Activated gamma-delta T cell treated with Interleukin-2 at 50 U/mL for 16 hours (primary cell): Measurements from ENCODE around the gene SLC6A7.
"Not testable (repeated sequence)": the region's sequence is repeated elsewhere in the genome, so short reads cannot be mapped to it uniquely, and the experiment has no call there.

Experiments
- DNase-seq: peaks from one replicate; pipeline ENCODE4 v3.0.0-alpha.2; 2020

The SLC6A7 gene

DNA sequence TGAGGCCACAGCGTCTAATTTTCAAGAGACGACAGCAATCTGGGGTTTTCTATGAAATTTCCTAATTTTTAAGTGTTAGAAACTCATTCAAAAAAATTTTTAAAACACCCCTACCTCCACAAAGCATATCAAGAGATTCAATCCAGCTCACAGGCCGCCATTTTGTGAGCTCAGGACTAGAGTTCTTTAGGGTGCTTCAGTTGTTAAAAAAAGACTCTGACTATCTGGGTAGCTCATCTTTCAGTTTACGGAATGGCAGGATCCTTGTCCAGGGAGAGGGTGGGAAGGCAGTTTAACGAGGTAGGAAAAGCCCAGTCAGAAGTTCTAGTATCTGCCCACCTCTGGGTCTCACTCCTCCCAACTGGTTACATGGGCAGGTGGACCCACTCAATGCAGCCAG, 56.6 kb downstream of the SLC6A7 start:
- no peak for DNase-seq

DNA sequence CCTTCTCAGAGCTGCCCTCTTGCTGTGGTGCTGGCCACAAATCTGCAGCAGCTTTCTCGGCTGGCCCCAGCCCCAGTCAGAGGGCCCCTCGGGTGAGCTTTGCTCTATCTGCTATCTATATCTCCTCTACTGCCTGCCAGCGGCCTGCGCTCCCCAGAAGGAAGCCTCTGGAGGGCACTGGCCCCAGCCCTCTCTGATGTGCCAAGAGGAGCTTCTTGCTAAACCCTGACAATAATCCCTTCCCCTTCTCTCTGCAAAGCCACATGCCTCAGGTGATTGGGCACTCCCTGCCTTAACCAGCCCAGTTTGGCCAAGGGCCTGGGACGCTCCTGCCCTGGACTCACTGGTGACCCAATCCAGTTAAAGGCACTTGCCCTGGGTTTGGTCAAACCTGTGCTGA, 57.0 kb downstream of the SLC6A7 start:
- no peak for DNase-seq

DNA sequence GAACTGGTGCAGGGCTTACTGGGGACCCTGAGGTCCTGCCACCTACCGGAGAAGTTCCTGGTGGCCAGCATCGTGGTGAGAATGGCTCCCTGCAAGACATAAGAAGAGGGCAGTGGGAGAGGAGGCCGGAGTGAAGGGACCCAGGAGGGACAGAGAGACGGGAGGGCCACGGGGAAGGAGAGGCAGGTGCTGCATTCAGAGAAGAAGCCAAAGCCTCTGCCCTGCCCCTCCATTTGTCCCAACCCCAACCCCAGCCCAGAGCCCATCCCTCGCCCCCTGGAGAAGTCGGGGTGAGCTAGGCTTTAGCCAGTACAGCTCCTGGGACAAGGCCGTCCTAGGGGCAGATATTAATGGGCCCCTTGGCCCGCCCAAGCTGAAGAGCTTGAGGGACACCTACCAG, 57.9 kb downstream of the SLC6A7 start:
- no peak for DNase-seq

DNA sequence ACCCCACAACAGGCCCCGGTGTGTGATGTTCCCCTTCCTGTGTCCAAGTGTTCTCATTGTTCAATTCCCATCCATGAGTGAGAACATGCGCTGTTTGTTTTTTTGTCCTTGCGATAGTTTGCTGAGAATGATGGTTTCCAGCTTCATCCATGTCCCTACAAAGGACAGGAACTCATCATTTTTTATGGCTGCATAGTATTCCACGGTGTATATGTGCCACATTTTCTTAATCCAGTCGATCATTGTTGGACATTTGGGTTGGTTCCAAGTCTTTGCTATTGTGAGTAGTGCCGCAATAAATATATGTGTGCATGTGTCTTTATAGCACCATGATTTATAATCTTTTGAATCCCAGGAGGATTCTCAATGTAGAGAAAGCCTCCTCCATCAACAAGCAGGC, 58.6 kb downstream of the SLC6A7 start:
- DNase-seq, result not testable (repeated sequence)

DNA sequence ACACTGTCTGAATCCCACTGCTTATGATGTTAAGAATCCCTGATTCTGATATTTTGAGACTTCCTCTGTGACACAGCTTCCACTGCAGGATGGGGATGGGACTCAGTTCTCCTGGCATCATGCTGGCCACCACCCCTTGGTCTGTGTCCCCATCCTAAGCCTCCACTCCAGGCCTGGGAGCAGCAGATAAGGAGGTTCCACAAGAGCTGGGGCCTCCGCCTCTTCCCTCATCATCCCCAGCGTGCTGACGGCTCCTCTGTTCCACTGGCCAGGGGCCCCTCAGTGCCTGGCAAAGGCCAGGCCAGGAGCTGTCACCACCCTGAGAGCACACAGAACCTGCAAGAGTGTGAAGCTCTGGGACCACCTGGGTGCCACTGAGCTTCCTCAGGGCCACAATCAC, 59.1 kb downstream of the SLC6A7 start:
- no peak for DNase-seq

DNA sequence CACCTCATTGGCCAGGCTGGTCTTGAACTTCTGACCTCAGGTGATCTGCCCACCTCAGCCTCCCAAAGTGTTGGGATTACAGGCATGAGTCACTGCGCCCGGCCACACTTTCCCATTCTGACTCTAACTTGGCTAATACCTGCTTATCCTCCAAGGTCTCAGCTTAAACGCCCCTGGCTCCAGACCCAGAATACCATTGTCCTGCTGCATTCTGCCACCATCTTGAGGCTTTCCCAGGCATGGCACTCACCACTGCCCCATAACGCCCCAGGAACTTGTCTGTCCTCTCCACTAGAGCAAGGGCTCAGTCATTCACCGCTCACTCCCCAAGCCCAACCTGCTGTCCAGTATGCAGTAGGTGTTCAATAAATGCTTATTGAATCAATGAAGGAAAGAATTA, 59.9 kb downstream of the SLC6A7 start:
- DNase-seq, result no peak

DNA sequence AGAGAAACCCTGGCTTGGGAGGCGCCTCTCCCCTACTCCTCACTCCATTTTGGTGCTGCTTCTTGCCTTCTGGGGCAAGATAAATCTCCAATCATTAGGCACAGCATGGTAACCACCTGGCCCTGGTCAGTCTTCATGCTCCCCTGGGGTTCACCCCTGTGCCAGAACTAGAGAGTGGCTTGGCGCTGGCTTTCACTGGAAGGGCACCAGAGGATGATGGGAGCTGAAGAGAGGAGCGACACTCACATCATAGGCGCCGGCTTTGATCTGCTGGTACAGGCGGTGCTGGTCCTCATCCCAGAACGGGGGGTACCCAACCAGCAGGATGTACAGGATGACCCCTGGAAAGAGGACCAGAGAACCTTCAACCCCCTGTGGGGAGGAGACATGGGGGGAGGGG, 61.6 kb downstream of the SLC6A7 start:
- no peak for DNase-seq

DNA sequence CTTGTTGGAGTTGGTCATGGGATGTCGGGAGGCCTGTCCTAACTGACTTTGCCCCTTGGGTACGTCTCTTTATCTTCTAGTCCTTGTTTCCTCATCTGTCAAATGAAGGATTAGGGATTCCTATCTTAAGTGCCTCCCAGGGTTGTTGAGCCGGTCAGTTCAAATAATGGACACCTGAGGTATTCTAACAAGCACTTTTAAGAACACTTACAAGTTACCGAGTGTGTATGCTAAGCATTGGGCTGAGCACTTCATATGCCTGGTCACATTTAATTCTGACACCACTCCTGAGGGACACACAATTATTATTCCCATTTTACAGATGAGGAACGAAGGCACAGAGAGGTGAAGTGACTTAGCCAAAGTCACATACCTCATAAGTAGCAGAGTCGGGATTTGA, 62.6 kb downstream of the SLC6A7 start:
- no peak for DNase-seq

DNA sequence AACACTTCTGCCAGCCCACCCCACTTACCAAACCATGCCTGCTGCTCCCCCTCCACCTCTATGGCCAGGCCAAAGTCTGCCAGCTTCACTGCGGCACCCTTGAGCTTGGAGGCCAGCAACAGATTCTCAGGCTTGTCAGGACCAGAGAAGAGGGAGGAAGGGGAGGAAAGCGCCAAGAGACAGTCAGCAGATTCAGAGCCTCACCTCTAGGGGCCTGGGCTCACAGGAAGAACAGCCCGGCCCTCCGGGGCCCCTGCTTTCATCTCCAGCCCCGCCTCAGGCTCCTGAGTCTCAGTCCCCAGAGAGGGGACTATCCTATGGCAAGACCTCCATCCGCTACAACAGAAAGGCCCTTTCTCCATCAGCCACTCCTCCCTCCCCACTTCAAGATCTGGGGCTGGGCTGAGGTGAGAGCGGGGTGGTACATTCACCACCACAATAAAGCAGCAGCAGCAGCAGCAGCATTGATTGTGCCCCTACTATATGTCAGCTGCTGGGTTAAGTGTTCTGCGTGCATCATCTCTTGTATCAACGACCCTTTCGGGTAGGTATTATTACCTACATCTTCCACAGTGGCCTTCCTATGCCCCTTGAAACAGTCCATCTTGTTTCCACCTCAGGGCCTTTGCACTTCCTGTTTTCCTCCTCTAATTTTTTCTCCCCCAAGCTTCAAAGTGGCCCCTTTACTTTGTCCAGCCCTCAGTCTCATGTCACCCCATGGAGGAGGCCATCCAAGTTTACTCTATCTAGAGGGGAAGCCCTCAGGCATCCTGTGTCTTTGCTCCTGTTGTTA, 63.8 kb downstream of the SLC6A7 start:
- no peak for DNase-seq

DNA sequence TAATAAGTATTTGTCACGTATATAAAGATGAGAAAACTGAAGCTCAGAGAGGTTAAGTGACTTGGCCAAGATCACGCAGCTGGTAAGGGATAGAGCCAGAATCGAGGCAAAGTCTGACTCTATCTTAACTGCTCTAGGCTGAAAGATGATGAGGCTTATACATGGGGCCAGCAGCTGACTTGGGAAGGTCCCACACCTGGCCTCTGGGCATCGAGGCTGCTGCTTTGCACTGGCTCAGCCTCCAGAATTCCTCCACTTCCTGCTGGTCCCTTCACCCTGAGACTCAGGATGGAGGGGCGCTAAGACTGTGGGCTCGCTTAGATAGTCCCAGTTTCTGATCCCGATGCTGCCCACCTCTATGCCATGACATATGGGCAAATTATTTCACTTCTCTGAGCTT, 64.5 kb downstream of the SLC6A7 start:
- no peak for DNase-seq

DNA sequence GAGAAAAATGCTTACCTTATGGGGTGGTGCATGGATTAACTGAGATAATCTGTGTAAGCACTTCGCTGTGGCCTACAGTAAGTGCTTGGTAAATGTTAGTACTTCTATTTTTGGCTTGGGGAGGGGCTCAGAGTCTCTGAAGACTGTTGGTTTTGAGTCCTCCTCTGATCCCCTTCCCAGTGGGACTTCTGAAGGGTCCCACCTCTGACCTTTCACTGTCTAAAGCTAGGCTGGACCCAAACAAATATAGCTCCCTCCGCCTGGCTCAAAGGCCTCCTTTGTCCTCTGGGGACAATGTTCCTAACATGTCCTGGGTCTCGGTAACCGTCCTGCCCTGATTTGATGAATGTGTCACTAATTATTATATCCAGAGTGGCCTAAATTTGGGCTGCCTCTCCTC, 64.9 kb downstream of the SLC6A7 start:
- DNase-seq, result no peak

DNA sequence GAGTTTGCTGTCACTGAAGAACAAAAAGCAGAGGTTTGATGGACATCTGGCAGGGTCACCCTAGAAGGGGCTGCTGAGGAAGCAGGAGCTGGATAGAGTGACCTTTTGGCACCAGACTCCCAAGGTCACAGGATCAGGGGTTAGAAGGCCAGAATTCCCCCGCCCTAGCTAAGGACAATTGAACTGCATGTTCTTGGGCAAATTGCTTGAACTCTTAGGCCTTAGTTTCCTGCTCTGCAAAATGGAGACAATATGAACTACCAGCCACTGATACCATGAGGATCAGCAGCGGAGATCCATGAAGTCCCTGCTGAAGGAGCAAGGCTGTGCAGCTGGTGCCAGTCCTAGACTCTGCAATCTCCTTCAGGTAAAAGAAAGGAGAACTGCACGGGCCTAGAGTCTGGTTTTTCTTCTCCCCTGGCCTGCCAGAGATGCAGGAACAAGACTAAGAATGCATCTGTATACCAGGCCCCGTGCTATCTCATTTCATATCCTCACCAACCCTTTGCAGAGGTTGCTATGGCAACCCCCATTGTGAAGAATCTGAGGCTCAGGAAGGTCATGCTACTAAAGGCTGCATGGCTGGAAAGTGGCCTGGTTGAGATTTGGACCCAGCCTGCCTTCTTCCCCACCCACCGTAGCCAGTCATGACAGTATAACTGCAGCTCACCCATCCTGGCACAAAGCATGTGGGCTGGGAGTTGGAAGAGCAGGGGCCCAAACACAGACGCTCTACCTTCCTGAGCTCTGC, 66.0 kb downstream of the SLC6A7 start:
- no peak for DNase-seq

DNA sequence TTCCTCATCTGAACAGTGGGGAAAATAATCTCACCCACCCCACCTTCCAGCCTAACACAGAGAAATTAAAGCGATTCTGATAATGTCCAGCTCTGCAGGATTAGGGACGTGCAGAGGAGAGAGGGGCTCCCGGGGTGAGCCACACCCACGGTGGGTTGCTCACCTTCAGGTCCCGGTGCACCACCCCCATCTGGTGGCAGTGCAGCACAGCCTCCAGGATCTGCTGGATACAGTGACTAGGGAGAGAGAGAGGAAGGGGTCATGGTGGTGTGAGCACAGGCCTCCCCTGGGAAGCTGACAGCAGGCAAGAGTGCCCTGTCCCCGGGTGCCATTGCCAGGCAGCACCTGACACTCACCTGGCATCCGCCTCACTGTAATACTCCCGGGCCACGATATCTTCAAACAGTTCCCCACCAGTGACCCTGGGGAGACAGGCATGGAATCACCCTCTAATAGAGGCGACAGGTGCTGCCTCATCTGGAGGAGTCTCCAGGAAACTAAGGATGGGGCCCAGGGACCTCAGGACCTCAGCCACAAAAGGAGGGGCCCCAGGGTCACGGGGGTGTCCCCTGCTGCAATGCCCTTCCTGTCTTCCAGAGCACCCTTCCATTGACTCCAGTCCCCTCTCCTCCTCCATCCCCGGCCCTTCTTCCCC, 66.7 kb downstream of the SLC6A7 start:
- DNase-seq, result no peak

DNA sequence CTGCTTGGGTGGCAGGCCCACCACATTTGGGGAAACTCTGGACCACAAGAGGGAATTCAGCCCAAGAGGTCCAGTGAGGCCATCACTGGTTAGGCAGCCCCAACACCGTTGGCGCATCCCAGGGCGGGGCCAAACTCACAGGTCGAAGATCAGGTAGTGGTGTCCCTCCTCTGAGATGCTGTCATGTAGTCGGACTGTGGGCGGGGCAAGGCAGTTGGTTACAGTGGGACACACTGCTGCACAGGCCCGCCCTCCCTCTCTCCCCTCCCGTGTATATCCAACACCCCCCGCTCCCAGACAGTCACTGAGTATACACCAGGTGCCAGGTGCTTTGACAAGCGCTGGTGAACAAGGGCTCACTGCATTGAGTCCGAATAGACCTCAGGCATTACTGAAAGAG, 67.6 kb downstream of the SLC6A7 start:
- no peak for DNase-seq

DNA sequence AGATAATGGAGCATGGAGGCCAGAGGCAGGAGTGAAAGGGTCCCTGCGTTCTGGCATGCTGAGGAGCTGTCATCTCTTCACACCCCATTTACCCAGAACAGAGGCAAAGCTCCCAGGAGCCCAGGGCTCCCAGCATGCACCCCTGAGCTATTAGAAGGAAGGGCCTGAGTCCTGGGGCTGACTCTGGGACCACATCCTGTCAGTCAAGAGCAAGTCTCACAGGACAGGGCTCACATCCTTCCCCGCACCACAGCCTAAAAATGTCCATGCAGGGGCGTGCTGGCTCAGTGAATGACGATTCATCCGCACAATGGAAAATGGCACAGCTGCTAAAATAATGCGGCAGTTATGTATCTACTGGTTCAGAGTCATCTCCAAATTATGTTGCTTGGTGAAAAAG, 68.3 kb downstream of the SLC6A7 start:
- no peak for DNase-seq
